HEK293T (cell line): ENCODE measurements around the gene PRRC2B.

Source experiments
- BHLHE40 ChIP-seq: fragments of 450-650 bp; IDR thresholded peaks from 2 replicates; pipeline ENCODE4 v1.6.1; 2016; ENCODE audit warnings: mild to moderate bottlenecking, moderate library complexity, borderline replicate concordance
- ELF4 ChIP-seq: fragments of 450-650 bp; IDR thresholded peaks from 2 replicates; pipeline ENCODE4 v1.6.1; 2017; ENCODE audit warnings: antibody characterized with exemption
- FOXM1 ChIP-seq: fragments of 450-650 bp; IDR thresholded peaks from 2 replicates; pipeline ENCODE4 v1.6.1; 2017; ENCODE audit warnings: mild to moderate bottlenecking, borderline replicate concordance
- L3MBTL2 ChIP-seq: fragments of 450-650 bp; conservative IDR thresholded peaks from 2 replicates; pipeline ENCODE4 v1.6.1; 2016; ENCODE audit warnings: mild to moderate bottlenecking
- TARDBP ChIP-seq: fragments of 450-650 bp; IDR thresholded peaks from 2 replicates; pipeline ENCODE4 v1.6.1; 2016

DNA sequence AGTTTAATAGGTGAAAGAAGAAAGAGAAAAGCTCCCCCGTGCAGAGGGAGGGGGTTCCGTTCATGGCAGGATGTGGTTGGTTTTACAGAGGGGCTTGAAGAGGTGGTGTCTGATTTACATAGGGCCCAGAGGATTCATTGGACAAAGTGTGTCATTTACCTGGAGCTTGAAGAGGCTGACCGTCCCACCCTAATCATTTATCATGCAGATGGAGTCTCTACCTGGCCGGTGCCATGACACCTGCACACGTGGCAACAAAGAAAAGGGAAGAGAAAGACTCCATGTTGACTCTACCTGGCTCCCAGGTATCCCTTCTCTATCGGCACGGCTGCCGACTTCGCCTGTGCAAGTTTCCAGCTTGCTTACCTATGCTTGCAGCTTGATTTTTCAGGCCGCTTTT, 35.3 kb upstream of the PRRC2B start:
- TF ChIP-seq ELF4 (no peak), TARDBP (no peak), BHLHE40 (no peak), FOXM1 (no peak), L3MBTL2 (no peak)
